NCI-H345 treated with DMSO at 0.1 percent for 48 hours (cell line): ENCODE results near the gene CPZ.

Experiments used
- DNase-seq: peaks from one replicate; lab custom pipeline; 2025; ENCODE audit not compliant: unreplicated experiment; lab: John Stamatoyannopoulos, UW

CPZ gene

GRCh38 chr4:8579526-8580320 is 12.8 kb upstream of the CPZ start:
- no peak for DNase-seq

- no peak for DNase-seq
These were observed 12.1 kb upstream of the CPZ start, which contains the start of gene GPR78 for GRCh38 chr4:8580321-8581093. GPR78 (plus strand) TSS chr4:8580392; CDS start chr4:8580983, 591 bp downstream.

- no peak for DNase-seq
These were observed 11.3 kb upstream of the CPZ start for GRCh38 chr4:8581094-8581861.

GRCh38 chr4:8582016-8582415 is 10.5 kb upstream of the CPZ start:
- no peak for DNase-seq

GRCh38 chr4:8582436-8582835 is 10.1 kb upstream of the CPZ start:
- no peak for DNase-seq

- DNase-seq: no peak
These were observed 9.5 kb upstream of the CPZ start for GRCh38 chr4:8582941-8583654.

GRCh38 chr4:8583655-8584025 is 8.9 kb upstream of the CPZ start:
- no peak for DNase-seq

GRCh38 chr4:8585186-8585585 is 7.4 kb upstream of the CPZ start:
- no peak for DNase-seq

GRCh38 chr4:8585721-8586212 is 6.8 kb upstream of the CPZ start:
- DNase-seq: no peak

GRCh38 chr4:8586246-8586645 is 6.3 kb upstream of the CPZ start:
- DNase-seq: no peak

- DNase-seq: no peak
These were observed 5.7 kb upstream of the CPZ start for GRCh38 chr4:8586671-8587468.

GRCh38 chr4:8587469-8588195 is 4.9 kb upstream of the CPZ start:
- no peak for DNase-seq

- no peak for DNase-seq
These were observed 4.4 kb upstream of the CPZ start for GRCh38 chr4:8588196-8588470.

GRCh38 chr4:8589336-8589735 is 3.2 kb upstream of the CPZ start:
- DNase-seq: no peak

- no peak for DNase-seq
These were observed 2.6 kb upstream of the CPZ start for GRCh38 chr4:8589823-8590545.

- DNase-seq: no peak
These were observed 2.1 kb upstream of the CPZ start for GRCh38 chr4:8590546-8590880.

- DNase-seq: no peak
These were observed 1.5 kb upstream of the CPZ start for GRCh38 chr4:8591114-8591513.

- no peak for DNase-seq
These were observed 769 bp upstream of the CPZ start for GRCh38 chr4:8591626-8592365.
